ENCODE measurements around the gene PRUNE2.
A peak's percentile ranks its signal among the peaks of the same experiment; 100 is the strongest.
"Not testable (repeated sequence)": the region's sequence is repeated elsewhere in the genome, so short reads cannot be mapped to it uniquely, and the experiment has no call there.

PRUNE2 gene, protein sequence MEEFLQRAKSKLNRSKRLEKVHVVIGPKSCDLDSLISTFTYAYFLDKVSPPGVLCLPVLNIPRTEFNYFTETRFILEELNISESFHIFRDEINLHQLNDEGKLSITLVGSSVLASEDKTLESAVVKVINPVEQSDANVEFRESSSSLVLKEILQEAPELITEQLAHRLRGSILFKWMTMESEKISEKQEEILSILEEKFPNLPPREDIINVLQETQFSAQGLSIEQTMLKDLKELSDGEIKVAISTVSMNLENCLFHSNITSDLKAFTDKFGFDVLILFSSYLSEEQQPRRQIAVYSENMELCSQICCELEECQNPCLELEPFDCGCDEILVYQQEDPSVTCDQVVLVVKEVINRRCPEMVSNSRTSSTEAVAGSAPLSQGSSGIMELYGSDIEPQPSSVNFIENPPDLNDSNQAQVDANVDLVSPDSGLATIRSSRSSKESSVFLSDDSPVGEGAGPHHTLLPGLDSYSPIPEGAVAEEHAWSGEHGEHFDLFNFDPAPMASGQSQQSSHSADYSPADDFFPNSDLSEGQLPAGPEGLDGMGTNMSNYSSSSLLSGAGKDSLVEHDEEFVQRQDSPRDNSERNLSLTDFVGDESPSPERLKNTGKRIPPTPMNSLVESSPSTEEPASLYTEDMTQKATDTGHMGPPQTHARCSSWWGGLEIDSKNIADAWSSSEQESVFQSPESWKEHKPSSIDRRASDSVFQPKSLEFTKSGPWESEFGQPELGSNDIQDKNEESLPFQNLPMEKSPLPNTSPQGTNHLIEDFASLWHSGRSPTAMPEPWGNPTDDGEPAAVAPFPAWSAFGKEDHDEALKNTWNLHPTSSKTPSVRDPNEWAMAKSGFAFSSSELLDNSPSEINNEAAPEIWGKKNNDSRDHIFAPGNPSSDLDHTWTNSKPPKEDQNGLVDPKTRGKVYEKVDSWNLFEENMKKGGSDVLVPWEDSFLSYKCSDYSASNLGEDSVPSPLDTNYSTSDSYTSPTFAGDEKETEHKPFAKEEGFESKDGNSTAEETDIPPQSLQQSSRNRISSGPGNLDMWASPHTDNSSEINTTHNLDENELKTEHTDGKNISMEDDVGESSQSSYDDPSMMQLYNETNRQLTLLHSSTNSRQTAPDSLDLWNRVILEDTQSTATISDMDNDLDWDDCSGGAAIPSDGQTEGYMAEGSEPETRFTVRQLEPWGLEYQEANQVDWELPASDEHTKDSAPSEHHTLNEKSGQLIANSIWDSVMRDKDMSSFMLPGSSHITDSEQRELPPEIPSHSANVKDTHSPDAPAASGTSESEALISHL (N-terminal part only)

GRCh38 chr9:76905791-76906646, at the start of gene PRUNE2:
PRUNE2 (minus strand) TSS chr9:76906114; CDS start chr9:76905963, 151 bp downstream.
- DNase-seq: peak; percentile 77

DNA sequence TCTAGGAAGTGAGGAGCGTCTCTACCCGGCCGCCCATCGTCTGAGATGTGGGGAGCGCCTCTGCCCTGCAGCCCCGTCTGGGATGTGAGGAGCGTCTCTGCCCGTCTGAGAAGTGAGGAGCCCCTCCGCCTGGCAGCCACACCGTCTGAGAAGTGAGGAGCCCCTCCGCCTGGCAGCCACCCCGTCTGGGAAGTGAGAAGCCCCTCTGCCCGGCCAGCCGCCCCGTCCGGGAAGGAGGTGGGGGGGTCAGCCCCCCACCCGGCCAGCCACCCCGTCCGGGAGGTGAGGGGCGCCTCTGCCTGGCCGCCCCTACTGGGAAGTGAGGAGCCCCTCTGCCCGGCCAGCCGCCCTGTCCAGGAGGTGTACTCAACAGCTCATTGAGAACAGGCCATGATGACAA, 49.5 kb upstream of the PRUNE2 start:
- DNase-seq: not testable (repeated sequence)

DNA sequence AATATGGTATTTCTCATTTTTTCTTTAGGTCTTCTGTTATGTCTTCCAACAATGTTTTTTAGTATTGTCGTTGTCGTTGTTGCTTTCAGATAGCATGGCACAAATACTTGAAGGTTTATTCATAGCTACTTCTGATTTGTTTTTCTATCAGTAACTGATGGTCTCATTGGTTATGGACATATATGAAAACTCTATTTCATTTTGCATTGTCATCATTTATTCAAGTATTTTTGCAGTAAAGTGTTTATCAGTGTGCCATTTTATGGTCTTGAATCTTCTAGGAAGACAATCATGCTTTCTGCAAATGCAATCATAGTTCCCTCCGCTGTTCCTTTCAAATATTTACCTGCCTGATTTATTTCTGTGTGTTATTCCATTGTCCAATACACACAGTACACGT, 44.0 kb upstream of the PRUNE2 start:
- no peak for DNase-seq

DNA sequence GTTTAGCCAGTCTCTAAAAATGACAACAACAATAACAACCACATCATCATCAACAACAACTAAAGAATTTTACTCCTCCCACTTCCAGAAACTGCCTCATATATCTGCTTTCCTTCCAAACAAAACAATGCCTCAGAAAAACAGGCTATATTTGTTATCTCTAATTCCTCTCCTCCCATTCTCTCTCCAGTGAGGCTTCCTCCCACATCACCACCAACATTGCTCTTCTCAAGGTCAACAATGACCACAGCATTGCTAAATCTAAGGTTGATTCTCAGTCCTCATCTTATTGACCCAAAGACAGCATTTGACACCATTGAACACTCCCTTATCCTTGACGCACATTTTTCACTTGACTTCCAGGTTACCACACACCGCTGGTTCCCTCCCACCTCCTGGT, 38.1 kb upstream of the PRUNE2 start:
- DNase-seq: no peak

DNA sequence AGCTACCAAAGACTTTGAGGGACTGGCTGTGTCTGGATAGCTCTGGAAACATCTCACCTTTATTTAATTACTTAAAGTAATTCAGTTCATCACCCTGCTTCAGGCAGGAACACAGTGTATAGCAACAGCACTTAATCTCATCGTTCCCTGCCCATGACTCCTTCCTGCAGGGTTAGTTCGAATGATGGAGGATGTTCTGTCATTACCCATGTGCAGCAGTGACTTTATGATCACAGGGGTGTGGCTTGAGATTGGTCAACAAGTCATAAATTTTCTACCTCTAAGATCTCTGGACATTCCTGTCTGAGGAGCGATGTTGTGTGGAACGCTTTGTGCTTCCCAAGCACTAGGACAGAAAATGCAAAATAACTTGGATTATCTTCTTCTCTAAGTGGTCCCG, 37.1 kb upstream of the PRUNE2 start:
- no peak for DNase-seq

DNA sequence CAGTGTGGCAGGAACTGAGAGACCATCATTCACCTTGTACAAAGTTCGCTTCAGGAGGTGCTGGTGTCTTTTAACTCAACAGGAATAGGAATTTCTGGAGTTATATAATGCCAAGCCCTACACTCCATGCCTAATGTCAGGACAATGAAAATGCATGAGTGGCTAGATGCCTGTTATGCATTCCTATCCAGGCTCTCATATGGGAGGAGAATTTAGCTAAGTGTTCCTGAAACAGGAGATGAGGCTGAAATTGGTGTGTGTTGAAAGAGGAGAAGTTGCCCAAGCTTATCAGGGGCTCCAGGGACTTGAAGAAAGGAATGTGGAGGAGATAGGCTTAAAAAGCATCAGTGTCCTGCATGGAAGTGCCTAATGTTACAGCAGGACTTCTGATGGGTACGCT, 26.8 kb upstream of the PRUNE2 start:
- no peak for DNase-seq

DNA sequence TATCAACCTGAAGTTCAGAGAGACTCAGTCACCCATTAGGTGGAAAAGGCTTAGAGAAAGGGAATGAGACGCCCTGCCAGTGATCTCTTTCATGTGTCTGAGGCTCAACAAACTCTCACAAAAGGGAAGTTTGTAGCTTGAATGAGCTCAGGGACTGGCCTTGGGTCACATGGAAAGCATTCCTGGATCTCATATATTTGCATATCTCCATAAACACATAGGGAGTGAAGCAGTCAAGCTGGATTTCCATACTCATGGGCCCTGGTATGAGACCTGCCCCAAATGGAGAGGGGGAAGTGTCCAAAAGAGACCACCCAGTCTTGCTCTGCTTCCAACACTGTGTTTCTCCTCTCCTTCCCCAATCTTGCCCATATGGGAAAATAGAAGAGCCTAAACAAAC, 26.4 kb upstream of the PRUNE2 start:
- no peak for DNase-seq

DNA sequence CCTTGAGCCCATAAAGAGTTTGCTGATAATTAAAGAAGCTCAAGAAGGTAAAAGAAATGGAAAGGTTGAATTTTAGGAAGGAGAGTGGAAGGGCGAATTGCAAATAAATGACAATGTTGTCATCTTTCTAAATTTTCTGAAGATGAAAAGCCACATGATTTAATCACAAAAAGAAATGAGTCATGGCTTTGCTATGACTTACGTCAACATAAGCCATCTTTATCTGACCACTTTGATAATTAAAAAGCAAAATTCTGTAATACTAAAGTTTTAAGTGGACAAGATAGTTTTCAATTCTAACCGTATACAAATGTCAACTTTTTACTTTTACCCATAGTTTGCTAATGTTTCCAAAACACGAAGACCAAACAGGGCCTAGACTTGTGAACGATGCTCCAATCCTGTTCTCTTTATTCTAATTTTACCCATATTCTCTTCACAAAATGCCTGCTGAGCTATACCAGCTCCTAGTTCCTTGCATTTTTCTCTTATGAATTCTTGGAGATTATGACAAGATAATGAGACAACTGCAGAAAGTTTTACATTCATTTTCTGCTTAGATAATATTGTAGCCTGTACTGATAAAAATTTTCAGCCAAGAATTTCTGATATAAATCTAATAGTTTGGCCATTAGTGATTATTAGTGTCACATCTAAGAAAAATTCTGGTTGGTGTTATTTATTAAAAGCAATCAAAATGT, 21.8 kb upstream of the PRUNE2 start:
- DNase-seq: no peak

- no peak for DNase-seq
Measured at GRCh38 chr9:76926846-76927245, 20.9 kb upstream of the PRUNE2 start.

- no peak for DNase-seq
Measured at GRCh38 chr9:76926324-76926741, 20.4 kb upstream of the PRUNE2 start.

DNA sequence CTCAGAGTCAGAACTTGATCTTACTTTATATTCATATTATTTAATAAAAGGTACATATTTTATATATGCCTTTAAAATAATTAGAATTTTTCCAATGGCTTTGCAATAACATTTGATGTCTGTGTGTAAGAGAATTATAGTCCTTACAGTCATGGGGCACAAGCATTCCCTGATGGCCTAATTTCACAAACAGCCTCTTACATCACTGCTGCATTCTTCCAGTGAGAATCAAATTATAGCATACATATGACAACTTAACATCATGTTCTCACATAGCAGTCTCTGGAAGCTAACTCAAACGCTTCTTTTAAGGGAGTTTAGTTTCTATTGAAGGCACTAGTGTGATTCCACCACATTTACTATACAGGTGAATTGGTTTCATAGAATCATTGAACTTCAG, 15.3 kb upstream of the PRUNE2 start:
- DNase-seq: no peak

DNA sequence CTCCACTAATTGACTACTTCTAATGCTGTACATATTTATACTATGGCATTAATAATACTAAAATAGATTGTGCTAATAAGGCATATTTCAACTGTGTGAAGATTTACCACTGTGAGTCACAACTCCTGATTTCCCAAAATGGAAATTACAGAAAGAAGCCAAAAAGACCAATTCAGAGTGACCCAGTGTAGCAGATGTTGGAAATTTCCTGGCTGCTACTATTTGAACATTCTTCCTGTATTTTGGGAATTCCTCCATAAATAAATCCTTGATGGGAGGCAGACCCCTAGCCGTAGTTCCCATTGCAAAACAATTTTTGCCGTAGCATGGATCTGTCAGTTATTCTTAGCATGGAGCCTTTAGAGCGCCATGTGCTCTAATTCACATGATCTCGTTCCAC, 11.4 kb upstream of the PRUNE2 start:
- no peak for DNase-seq

GRCh38 chr9:76916231-76916630, 10.3 kb upstream of the PRUNE2 start:
- no peak for DNase-seq

DNA sequence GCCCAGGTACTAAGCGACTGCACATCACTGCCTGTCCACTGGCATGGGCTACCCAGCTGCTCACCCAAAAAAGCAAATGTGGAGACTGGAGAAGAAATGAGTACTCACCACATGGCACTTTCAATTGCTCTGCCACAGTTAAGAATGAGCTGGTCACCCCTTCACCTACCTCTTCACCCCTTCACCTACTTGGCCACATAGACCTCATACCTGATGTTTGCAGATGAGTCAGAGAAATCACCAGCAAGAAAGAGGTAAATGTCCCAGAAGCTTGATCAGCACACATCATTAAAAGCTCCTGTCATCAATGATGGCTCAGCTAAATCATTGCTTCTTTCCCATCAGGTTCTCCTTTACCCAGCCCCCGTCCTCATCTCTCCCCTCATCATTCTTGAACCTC, 7.6 kb upstream of the PRUNE2 start:
- no peak for DNase-seq

DNA sequence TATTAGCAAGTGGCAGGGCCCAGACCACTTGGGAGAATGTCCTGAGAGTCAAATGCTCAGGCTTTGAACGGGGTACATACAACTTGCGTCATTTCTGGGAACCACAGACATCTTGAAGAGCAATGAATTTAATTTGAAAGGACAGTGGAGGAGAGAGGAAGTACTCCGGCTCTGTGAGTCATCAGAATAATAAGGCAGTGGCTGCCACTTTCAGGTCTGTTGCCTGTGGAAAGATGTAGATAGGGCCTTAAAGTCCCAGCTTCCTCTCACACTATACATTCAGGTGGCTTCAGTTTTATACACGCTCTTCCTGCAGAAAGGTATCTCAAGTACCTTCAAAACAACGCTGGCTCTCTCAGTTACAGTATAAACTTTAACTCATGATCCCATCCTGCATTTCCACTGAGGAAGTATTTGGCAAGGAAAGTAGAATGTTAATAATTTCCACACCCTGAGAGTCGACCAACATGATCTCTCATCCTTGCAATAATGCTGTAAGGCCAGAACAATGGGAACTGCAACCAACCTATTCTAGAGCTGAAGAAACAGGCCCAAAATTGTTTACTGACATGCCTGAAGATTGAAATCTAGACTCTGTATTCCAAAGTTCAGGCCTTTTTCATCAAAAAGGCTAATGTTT, 6.8 kb upstream of the PRUNE2 start:
- no peak for DNase-seq

GRCh38 chr9:76911971-76912370, 6.1 kb upstream of the PRUNE2 start:
- DNase-seq: no peak

- no peak for DNase-seq
Measured at GRCh38 chr9:76910861-76911260, 4.9 kb upstream of the PRUNE2 start.

GRCh38 chr9:76906647-76906975, 697 bp upstream of the PRUNE2 start:
- no peak for DNase-seq

GRCh38 chr9:76904661-76905457, 1.1 kb downstream of the PRUNE2 start:
- DNase-seq: no peak

DNA sequence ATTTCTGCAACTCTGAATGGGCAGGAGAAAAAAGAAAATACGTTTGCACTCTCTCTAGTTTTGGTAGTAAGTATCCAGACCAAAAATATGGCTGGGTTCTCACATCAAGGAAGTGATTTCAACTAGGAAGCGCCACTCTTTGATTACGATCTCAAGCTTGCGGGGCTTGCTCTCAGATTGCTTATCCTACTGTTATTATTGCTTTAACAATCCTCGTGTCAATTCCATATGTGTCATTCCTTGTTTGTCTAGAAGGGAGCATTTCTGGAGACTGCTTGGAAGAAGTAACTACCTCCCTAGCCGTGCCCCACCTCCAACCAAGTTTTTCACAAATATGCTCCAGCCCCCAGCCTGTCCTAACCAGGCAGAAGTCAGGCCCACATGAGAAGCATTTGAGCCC, 3.5 kb downstream of the PRUNE2 start:
- DNase-seq: no peak
